ENCODE data around the gene HTR6. TPM values are rescaled to one million over a fixed set of nuclear protein-coding genes. Genes with fewer than 3 reads are reported as not detected.

The HTR6 gene
- polyA plus RNA-seq, 1 donor (not counting 4 experiments of a cell fraction or from before 2014, with no cell fraction given), result not detected

DNA sequence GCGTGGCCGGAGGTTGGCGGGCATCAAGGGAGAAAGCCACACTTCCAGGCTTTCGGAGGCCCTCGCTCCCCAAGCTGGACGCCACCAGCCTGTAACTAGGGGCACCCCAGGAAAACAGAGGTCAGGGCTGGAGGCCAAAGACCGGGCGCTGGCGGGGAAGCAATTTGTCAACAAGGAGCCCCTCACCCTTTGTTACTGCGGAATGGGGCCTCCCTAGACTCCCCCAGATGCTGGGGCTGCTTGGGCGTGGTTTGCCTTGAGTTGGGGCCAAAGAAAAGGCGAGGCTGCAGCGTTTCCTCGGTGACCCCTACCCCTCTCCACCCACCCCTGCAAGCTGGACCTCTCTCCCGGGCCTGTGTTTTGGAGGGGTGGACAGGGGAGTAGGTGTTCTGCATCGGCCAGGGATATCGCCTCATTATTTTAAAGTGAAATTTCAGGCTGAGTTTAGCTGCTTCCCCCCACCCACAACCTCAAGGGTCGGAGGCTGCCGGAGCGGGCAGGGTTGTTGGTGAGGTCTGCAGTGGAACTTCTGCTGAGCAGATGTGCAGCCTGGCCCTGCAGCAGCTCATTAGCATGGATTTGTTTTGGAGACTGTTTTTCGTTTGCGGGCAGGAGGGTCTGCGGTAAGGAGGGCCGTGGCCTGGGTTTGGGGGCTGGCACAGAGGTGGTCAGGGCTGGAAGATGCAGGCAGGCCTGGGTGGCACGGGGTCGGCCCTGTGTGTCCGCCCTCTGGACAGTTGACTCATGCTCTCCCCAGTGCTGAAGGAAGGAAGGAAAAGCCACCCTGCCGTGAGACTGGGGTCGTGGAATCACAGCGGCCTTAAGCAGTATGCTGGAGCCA lies 19.0 kb upstream of the HTR6 start:
- Histone ChIP-seq H3K4me1 (ENCODE audit: control insufficient read depth, extremely low read depth, insufficient read depth, low read length) (peaks cover 58% of the 10 kb centered on the region), H3K4me3 (ENCODE audit: control insufficient read depth in 2 of 3, extremely low read depth in 1 of 3, insufficient read depth in 2 of 3, low read depth in 1 of 3, low read length in 3 of 3) (peak overlapping the region; percentile 71 to 79 (median 75)), H3K9me3 (ENCODE audit: control insufficient read depth, low read depth, low read length) (no peaks in the 10 kb centered on the region), H3K36me3 (ENCODE audit: control insufficient read depth in 2 of 2, extremely low read depth in 1 of 2, insufficient read depth in 2 of 2, low read length in 2 of 2) (no peaks in the 10 kb centered on the region), H3K9ac (ENCODE audit: control insufficient read depth, extremely low read depth, insufficient read depth, low read length) (peak overlapping the region; percentile 78), H3K27me3 (ENCODE audit: control insufficient read depth, extremely low read depth, insufficient read depth, low read length) (no peaks in the 10 kb centered on the region), H4K20me1 (ENCODE audit: control insufficient read depth, extremely low read depth, insufficient read depth, low read length) (no peaks in the 10 kb centered on the region), H3K9me1 (ENCODE audit: control insufficient read depth, extremely low read depth, insufficient read depth, low read length) (peaks cover 4% of the 10 kb centered on the region), H3K27ac (ENCODE audit: control insufficient read depth, insufficient read depth, low read length) (peak overlapping the region; percentile 64), H2AFZ (ENCODE audit: control insufficient read depth, low read length) (no peak overlapping the region), H3K4me2 (ENCODE audit: control insufficient read depth, extremely low read depth, insufficient read depth, low read depth, low read length) (peak overlapping the region; percentile 85), H3K79me2 (ENCODE audit: control insufficient read depth, insufficient read depth, low read length) (peaks cover 55% of the 10 kb centered on the region)
- DNase-seq (ENCODE audit: low read depth, low spot score), result no peak
- dilution Hi-C loops (cut with MboI; ENCODE audit: extremely low pct_ligation_motif_present, low sequenced_read_pairs), result loop anchor here (25.0 kb wide), 1 partner anchor 208 kb away; no protein-coding TSS in a partner anchor
- TF ChIP-seq, protein P1, sequence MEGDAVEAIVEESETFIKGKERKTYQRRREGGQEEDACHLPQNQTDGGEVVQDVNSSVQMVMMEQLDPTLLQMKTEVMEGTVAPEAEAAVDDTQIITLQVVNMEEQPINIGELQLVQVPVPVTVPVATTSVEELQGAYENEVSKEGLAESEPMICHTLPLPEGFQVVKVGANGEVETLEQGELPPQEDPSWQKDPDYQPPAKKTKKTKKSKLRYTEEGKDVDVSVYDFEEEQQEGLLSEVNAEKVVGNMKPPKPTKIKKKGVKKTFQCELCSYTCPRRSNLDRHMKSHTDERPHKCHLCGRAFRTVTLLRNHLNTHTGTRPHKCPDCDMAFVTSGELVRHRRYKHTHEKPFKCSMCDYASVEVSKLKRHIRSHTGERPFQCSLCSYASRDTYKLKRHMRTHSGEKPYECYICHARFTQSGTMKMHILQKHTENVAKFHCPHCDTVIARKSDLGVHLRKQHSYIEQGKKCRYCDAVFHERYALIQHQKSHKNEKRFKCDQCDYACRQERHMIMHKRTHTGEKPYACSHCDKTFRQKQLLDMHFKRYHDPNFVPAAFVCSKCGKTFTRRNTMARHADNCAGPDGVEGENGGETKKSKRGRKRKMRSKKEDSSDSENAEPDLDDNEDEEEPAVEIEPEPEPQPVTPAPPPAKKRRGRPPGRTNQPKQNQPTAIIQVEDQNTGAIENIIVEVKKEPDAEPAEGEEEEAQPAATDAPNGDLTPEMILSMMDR (optimal IDR thresholded peaks at IDR 0.05 in 1 of 3, IDR thresholded peaks at IDR 0.05 in 1 of 3, conservative IDR thresholded peaks at IDR 0.05 in 1 of 3; ENCODE audit: extremely low read depth in 1 of 3, insufficient read depth in 2 of 3, low read length in 3 of 3), result no peak
- TF ChIP-seq EZH2 (IDR thresholded peaks at IDR 0.05; ENCODE audit: low read length), result no peak
- FAIRE-seq, result no peak

DNA sequence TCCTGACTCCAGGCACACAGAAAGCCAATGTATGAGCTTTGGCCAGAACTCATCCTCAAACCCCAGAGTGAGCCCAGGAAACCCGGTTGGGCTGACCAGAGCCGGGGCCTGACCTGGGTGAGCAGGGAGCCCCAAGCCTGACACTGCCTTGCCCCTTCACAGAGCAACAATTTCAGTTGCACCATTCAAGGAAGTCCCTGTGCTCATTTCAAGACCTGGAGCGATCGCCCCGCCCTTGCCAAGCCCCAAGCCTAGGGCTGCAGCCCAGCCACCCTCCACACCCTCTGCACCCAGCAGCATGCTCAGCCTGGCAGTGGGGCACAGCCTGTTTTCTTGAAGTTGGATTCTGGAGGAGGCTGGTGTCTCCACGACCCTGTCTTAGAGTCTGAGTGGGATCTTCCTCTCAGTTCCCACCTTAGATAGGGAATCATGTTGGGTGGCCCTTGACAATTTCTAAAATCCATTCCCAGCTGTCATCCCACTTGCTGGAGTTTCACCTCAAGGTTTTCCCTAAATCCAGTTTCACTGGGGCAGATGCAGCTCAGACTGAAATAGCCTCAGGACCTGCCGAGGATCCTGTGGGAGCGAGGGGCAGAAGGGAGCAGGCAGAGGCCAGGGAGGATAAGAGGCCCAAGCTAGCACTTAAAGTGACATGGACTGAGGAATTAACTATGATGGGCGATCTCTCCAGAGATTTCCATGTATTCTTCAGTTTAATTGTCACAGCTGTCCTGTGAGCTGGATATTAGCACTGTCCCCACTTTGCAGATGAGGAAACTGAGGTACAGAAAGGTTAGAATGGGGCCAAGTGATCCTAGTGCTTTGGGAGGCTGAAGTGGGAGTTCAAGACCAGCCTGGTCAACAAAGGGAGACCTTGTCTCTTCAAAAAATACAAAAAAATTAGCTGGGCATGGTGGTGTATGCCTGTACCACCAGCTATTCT lies 18.0 kb upstream of the HTR6 start:
- DNase-seq (ENCODE audit: low read depth, low spot score) (no peak), FAIRE-seq (peak; percentile 32)
- H2AFZ ChIP-seq (ENCODE audit: control insufficient read depth, low read length), result no peak overlapping the region
- peaks cover 0 to 3% of the 10 kb centered on the region in 2 experiments for H3K36me3 ChIP-seq (ENCODE audit: control insufficient read depth in 2 of 2, extremely low read depth in 1 of 2, insufficient read depth in 2 of 2, low read length in 2 of 2)
- peak overlapping the region; percentile 85 for H3K4me2 ChIP-seq (ENCODE audit: control insufficient read depth, extremely low read depth, insufficient read depth, low read depth, low read length)
- dilution Hi-C loops (cut with MboI; ENCODE audit: extremely low pct_ligation_motif_present, low sequenced_read_pairs), result loop anchor here (25.0 kb wide), 1 partner anchor 209 kb away; no protein-coding TSS in a partner anchor
- no peak for TF ChIP-seq EZH2 (IDR thresholded peaks at IDR 0.05; ENCODE audit: low read length)
- TF ChIP-seq, protein P1 (optimal IDR thresholded peaks at IDR 0.05 in 1 of 3, IDR thresholded peaks at IDR 0.05 in 1 of 3, conservative IDR thresholded peaks at IDR 0.05 in 1 of 3; ENCODE audit: extremely low read depth in 1 of 3, insufficient read depth in 2 of 3, low read length in 3 of 3), result no peak
- no peaks in the 10 kb centered on the region for H3K27me3 ChIP-seq (ENCODE audit: control insufficient read depth, extremely low read depth, insufficient read depth, low read length)
- peak overlapping the region; percentile 64 for H3K27ac ChIP-seq (ENCODE audit: control insufficient read depth, insufficient read depth, low read length)
- peak overlapping the region; percentile 46 to 79 (median 71) for H3K4me3 ChIP-seq (ENCODE audit: control insufficient read depth in 2 of 3, extremely low read depth in 1 of 3, insufficient read depth in 2 of 3, low read depth in 1 of 3, low read length in 3 of 3)
- no peaks in the 10 kb centered on the region for H3K9me3 ChIP-seq (ENCODE audit: control insufficient read depth, low read depth, low read length)
- peaks cover 58% of the 10 kb centered on the region for H3K4me1 ChIP-seq (ENCODE audit: control insufficient read depth, extremely low read depth, insufficient read depth, low read length)
- H4K20me1 ChIP-seq (ENCODE audit: control insufficient read depth, extremely low read depth, insufficient read depth, low read length), result no peaks in the 10 kb centered on the region
- peaks cover 6% of the 10 kb centered on the region for H3K9me1 ChIP-seq (ENCODE audit: control insufficient read depth, extremely low read depth, insufficient read depth, low read length)
- peaks cover 63% of the 10 kb centered on the region for H3K79me2 ChIP-seq (ENCODE audit: control insufficient read depth, insufficient read depth, low read length)
- H3K9ac ChIP-seq (ENCODE audit: control insufficient read depth, extremely low read depth, insufficient read depth, low read length), result peak overlapping the region; percentile 78

All from keratinocyte (primary cell).